ENCODE measurements around the gene TBC1D17.

DNA sequence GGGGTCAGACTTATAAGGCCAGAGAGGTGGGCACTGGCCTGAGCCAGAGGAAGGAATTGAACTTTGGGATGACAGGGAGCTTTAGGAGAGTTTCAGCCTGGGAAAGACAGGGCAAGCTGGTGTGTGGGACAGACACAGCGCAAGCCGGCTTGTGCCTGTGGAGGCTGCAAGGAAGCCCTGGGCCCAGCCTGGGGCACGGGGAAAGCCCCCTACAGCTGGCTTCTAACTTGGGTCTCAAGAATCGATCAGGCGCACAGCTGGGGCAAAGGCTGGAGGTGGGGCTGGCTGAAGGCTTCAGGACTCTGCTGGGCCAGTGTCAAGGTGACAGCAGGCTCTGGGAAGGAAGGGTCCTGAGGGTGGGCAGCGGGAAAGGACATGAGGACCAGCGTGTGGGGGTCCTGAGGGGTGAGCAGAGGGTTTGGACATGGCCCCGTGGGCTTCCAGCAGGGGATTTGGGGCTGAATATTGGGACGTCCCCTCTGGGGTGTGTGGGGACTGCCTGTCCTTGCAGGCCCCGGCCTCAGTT is 23.6 kb upstream of the TBC1D17 start:
- TF ChIP-seq, protein P1, sequence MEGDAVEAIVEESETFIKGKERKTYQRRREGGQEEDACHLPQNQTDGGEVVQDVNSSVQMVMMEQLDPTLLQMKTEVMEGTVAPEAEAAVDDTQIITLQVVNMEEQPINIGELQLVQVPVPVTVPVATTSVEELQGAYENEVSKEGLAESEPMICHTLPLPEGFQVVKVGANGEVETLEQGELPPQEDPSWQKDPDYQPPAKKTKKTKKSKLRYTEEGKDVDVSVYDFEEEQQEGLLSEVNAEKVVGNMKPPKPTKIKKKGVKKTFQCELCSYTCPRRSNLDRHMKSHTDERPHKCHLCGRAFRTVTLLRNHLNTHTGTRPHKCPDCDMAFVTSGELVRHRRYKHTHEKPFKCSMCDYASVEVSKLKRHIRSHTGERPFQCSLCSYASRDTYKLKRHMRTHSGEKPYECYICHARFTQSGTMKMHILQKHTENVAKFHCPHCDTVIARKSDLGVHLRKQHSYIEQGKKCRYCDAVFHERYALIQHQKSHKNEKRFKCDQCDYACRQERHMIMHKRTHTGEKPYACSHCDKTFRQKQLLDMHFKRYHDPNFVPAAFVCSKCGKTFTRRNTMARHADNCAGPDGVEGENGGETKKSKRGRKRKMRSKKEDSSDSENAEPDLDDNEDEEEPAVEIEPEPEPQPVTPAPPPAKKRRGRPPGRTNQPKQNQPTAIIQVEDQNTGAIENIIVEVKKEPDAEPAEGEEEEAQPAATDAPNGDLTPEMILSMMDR (IDR thresholded peaks at IDR 0.05) = no peak
- TF ChIP-seq POLR2A (IDR thresholded peaks at IDR 0.05) = no peak
